ENCODE data around the gene CYYR1. TPM values are rescaled to one million over a fixed set of nuclear protein-coding genes. Genes with fewer than 3 reads are reported as not detected.

The CYYR1 gene
- polyA plus RNA-seq, 1 donor from 2014 or later, result 0.62 TPM

DNA sequence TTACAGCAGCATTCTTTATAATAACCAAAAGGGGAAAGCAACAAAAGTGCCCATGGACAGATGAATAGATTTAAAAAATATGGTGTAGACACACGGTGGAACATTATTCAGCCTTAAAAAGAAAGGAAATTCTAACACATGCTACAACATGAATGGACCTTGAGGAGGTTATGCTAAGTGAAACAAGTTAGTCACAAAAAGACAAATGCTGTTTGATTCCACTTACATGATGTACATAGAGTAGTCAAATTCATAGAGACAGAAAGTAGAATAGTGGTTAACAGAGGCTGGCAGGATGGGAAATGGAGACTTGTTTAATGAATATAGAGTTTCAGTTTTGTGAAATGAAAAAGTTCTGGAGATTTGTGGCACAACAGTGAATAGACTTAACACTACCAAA, 151.4 kb downstream of the CYYR1 start:
- Histone ChIP-seq H3K27me3 (ENCODE audit: insufficient read depth, low read depth, low read length) (no peaks in the 10 kb centered on the region), H3K4me3 (ENCODE audit: low read length) (no peak overlapping the region), H3K9me2 (ENCODE audit: insufficient read depth, low read length) (no peaks in the 10 kb centered on the region), H2AFZ (ENCODE audit: low read depth, low read length) (no peak overlapping the region), H3K4me2 (ENCODE audit: low read length) (no peak overlapping the region), H3K36me3 (ENCODE audit: insufficient read depth, low read length) (no peaks in the 10 kb centered on the region), H3K9me3 (ENCODE audit: low read length) (no peaks in the 10 kb centered on the region), H3K9ac (ENCODE audit: low read length) (no peak overlapping the region), H3K27ac (ENCODE audit: low read length) (no peak overlapping the region), H3F3A (ENCODE audit: insufficient read depth, low read length, poor library complexity, severe bottlenecking) (no peaks in the 10 kb centered on the region), H4K20me1 (ENCODE audit: insufficient read depth) (no peaks in the 10 kb centered on the region), H3K79me2 (replicated peaks; ENCODE audit: insufficient read depth, low read length) (no peaks in the 10 kb centered on the region)
- TF ChIP-seq MXI1 (conservative IDR thresholded peaks at IDR 0.05; ENCODE audit: poor library complexity, severe bottlenecking) (no peak), TAF1 (IDR thresholded peaks at IDR 0.05; ENCODE audit: low read depth) (no peak), RAD21 (conservative IDR thresholded peaks at IDR 0.05) (no peak), SMC3 (conservative IDR thresholded peaks at IDR 0.05; ENCODE audit: poor library complexity) (no peak), CTCF (IDR thresholded peaks at IDR 0.05; ENCODE audit: poor library complexity, severe bottlenecking) (no peak), POLR2AphosphoS5 (IDR thresholded peaks at IDR 0.05) (no peak), EP300 (conservative IDR thresholded peaks at IDR 0.05; ENCODE audit: poor library complexity, severe bottlenecking) (no peak), EZH2 (IDR thresholded peaks at IDR 0.05; ENCODE audit: borderline replicate concordance, insufficient read depth, low read length, poor library complexity, severe bottlenecking) (no peak)
- TF ChIP-seq, protein P1, sequence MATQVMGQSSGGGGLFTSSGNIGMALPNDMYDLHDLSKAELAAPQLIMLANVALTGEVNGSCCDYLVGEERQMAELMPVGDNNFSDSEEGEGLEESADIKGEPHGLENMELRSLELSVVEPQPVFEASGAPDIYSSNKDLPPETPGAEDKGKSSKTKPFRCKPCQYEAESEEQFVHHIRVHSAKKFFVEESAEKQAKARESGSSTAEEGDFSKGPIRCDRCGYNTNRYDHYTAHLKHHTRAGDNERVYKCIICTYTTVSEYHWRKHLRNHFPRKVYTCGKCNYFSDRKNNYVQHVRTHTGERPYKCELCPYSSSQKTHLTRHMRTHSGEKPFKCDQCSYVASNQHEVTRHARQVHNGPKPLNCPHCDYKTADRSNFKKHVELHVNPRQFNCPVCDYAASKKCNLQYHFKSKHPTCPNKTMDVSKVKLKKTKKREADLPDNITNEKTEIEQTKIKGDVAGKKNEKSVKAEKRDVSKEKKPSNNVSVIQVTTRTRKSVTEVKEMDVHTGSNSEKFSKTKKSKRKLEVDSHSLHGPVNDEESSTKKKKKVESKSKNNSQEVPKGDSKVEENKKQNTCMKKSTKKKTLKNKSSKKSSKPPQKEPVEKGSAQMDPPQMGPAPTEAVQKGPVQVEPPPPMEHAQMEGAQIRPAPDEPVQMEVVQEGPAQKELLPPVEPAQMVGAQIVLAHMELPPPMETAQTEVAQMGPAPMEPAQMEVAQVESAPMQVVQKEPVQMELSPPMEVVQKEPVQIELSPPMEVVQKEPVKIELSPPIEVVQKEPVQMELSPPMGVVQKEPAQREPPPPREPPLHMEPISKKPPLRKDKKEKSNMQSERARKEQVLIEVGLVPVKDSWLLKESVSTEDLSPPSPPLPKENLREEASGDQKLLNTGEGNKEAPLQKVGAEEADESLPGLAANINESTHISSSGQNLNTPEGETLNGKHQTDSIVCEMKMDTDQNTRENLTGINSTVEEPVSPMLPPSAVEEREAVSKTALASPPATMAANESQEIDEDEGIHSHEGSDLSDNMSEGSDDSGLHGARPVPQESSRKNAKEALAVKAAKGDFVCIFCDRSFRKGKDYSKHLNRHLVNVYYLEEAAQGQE (IDR thresholded peaks at IDR 0.05; ENCODE audit: borderline replicate concordance), result no peak

Data from neural cell (in vitro differentiated cells).